HG03457 (cell line): ENCODE results near the gene FAM20B.
A peak's percentile ranks its signal among the peaks of the same experiment; 100 is the strongest.
"Not testable (repeated sequence)": the region's sequence is repeated elsewhere in the genome, so short reads cannot be mapped to it uniquely, and the experiment has no call there.

ENCODE experiments used
- ATAC-seq: cut with Tn5 transposase; IDR thresholded peaks from one replicate; pipeline ENCODE4 v1.9.1; 2021; ENCODE audit warnings: moderate number of reproducible peaks; ENCODE audit not compliant: unreplicated experiment

The FAM20B gene

GRCh38 chr1:179023946-179024650 is 1.6 kb upstream of the FAM20B start:
- no peak for ATAC-seq

GRCh38 chr1:179025975-179026812 is 500 bp downstream of the FAM20B start:
- ATAC-seq = peak; percentile 58

- no peak for ATAC-seq
Measured at GRCh38 chr1:179026813-179027669, 1.3 kb downstream of the FAM20B start.

- no peak for ATAC-seq
Measured at GRCh38 chr1:179029321-179029759, 3.6 kb downstream of the FAM20B start.

GRCh38 chr1:179030130-179030529 is 4.4 kb downstream of the FAM20B start:
- no peak for ATAC-seq

GRCh38 chr1:179030683-179031082 is 5.0 kb downstream of the FAM20B start:
- ATAC-seq = no peak

- ATAC-seq = no peak
Measured at GRCh38 chr1:179031284-179031683, 5.6 kb downstream of the FAM20B start.

GRCh38 chr1:179031855-179032513 is 6.3 kb downstream of the FAM20B start:
- ATAC-seq = no peak

- ATAC-seq = peak; percentile 68
Measured at GRCh38 chr1:179034720-179035119, 9.0 kb downstream of the FAM20B start.

- ATAC-seq = no peak
Measured at GRCh38 chr1:179036844-179037465, 11.3 kb downstream of the FAM20B start.

- ATAC-seq = no peak
Measured at GRCh38 chr1:179038528-179039281, 13.0 kb downstream of the FAM20B start.

- ATAC-seq = not testable (repeated sequence)
Measured at GRCh38 chr1:179039502-179040174, 13.9 kb downstream of the FAM20B start.

GRCh38 chr1:179040175-179040551 is 14.5 kb downstream of the FAM20B start:
- ATAC-seq = not testable (repeated sequence)

GRCh38 chr1:179042087-179042486 is 16.4 kb downstream of the FAM20B start:
- no peak for ATAC-seq

- ATAC-seq = no peak
Measured at GRCh38 chr1:179042700-179043099, 17.0 kb downstream of the FAM20B start.

- no peak for ATAC-seq
Measured at GRCh38 chr1:179043266-179043665, 17.6 kb downstream of the FAM20B start.

- no peak for ATAC-seq
Measured at GRCh38 chr1:179043907-179044306, 18.2 kb downstream of the FAM20B start.

GRCh38 chr1:179046808-179047635 is 21.3 kb downstream of the FAM20B start:
- no peak for ATAC-seq
